Ovary (tissue), 3 donors: Measurements from ENCODE around the gene CCDC106.

Source experiments
- POLR2A ChIP-seq: fragments of 450-650 bp; IDR thresholded peaks from one replicate; pipeline ENCODE4 v1.6.1; 2017; ENCODE audit warnings: antibody characterized with exemption, mild to moderate bottlenecking, moderate library complexity
- TF ChIP-seq, protein P1 (sequence below), 3 donors: fragments of 450-650 bp in 2 of 3; fragments of 200-600 bp in 1 of 3; IDR thresholded peaks; one replicate each; pipeline versions ENCODE4 v1.5.1 to v1.8.0; 2016 to 2022; ENCODE audit warnings: antibody characterized with exemption in 3 of 3, mild to moderate bottlenecking in 1 of 3
- donor health status: DM: no; HTN: no; CAD: no.

DNA sequence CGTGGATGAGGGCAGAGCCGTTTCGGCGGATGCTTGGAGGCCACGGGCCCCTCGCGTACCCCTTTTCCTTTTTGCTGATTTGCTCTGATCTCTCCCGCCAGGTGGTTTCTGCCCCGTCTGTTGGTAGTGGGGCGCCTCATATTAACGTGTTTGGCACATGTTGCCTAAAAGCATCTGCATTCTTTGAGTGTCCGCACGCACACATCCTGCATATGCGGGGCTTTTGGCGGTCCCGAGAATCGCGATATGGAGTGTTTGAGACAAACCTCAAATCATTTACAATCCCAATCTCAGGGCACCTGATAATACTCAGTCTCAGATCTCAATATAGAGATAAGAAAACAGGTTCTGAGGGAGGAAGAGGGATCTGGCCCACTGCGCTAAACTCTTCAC is 7.6 kb downstream of the CCDC106 start:
- TF ChIP-seq, protein P1, sequence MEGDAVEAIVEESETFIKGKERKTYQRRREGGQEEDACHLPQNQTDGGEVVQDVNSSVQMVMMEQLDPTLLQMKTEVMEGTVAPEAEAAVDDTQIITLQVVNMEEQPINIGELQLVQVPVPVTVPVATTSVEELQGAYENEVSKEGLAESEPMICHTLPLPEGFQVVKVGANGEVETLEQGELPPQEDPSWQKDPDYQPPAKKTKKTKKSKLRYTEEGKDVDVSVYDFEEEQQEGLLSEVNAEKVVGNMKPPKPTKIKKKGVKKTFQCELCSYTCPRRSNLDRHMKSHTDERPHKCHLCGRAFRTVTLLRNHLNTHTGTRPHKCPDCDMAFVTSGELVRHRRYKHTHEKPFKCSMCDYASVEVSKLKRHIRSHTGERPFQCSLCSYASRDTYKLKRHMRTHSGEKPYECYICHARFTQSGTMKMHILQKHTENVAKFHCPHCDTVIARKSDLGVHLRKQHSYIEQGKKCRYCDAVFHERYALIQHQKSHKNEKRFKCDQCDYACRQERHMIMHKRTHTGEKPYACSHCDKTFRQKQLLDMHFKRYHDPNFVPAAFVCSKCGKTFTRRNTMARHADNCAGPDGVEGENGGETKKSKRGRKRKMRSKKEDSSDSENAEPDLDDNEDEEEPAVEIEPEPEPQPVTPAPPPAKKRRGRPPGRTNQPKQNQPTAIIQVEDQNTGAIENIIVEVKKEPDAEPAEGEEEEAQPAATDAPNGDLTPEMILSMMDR (IDR thresholded peaks at IDR 0.05), result no peak
- TF ChIP-seq POLR2A, result no peak
